GM18870 (cell line): ENCODE results near the gene NCOR1.
"Not testable (repeated sequence)": the region's sequence is repeated elsewhere in the genome, so short reads cannot be mapped to it uniquely, and the experiment has no call there.

Source experiments
- ATAC-seq: cut with Tn5 transposase; IDR thresholded peaks from one replicate; pipeline ENCODE4 v1.9.1; 2021; ENCODE audit warnings: moderate library complexity; ENCODE audit not compliant: unreplicated experiment

NCOR1 gene

GRCh38 chr17:16152326-16152725 is 63.0 kb downstream of the NCOR1 start:
- not testable (repeated sequence) for ATAC-seq

GRCh38 chr17:16150251-16150856 is 65.0 kb downstream of the NCOR1 start:
- ATAC-seq: no peak

GRCh38 chr17:16148596-16148995 is 66.7 kb downstream of the NCOR1 start:
- no peak for ATAC-seq

GRCh38 chr17:16145319-16145890 is 69.9 kb downstream of the NCOR1 start:
- ATAC-seq: not testable (repeated sequence)

GRCh38 chr17:16141685-16142084 is 73.6 kb downstream of the NCOR1 start:
- no peak for ATAC-seq

- ATAC-seq: no peak
Observed at GRCh38 chr17:16140854-16141253, 74.5 kb downstream of the NCOR1 start.

GRCh38 chr17:16135461-16135860 is 79.9 kb downstream of the NCOR1 start:
- ATAC-seq: no peak

GRCh38 chr17:16131593-16131992 is 83.7 kb downstream of the NCOR1 start:
- ATAC-seq: no peak

- no peak for ATAC-seq
Observed at GRCh38 chr17:16129441-16130205, 85.7 kb downstream of the NCOR1 start.

GRCh38 chr17:16123531-16123930 is 91.8 kb downstream of the NCOR1 start:
- ATAC-seq: no peak

GRCh38 chr17:16122697-16123434 is 92.5 kb downstream of the NCOR1 start:
- no peak for ATAC-seq

GRCh38 chr17:16121915-16122314 is 93.4 kb downstream of the NCOR1 start:
- no peak for ATAC-seq

- ATAC-seq: no peak
Observed at GRCh38 chr17:16120937-16121336, 94.4 kb downstream of the NCOR1 start.

- ATAC-seq: no peak
Observed at GRCh38 chr17:16117149-16117548, 98.2 kb downstream of the NCOR1 start.

- ATAC-seq: not testable (repeated sequence)
Observed at GRCh38 chr17:16115077-16115698, 100.1 kb downstream of the NCOR1 start.

- ATAC-seq: no peak
Observed at GRCh38 chr17:16108871-16109270, 106.5 kb downstream of the NCOR1 start.

GRCh38 chr17:16108386-16108785 is 106.9 kb downstream of the NCOR1 start:
- no peak for ATAC-seq

GRCh38 chr17:16107165-16107770 is 108.1 kb downstream of the NCOR1 start:
- ATAC-seq: no peak

GRCh38 chr17:16106161-16106891 is 109.0 kb downstream of the NCOR1 start:
- ATAC-seq: no peak

- no peak for ATAC-seq
Observed at GRCh38 chr17:16104189-16104588, 111.1 kb downstream of the NCOR1 start.
